Bronchial epithelial cell (primary cell): ENCODE data around the gene SHROOM3. TPM values are rescaled to one million over a fixed set of nuclear protein-coding genes. Genes with fewer than 3 reads are reported as not detected.
"Not testable (repeated sequence)": the region's sequence is repeated elsewhere in the genome, so short reads cannot be mapped to it uniquely, and the experiment has no call there.

ENCODE experiments used
- DNase-seq: peaks from one replicate; pipeline ENCODE4 v3.0.0-alpha.2; 2010; ENCODE audit warnings: low read depth
- FAIRE-seq: peaks from 2 replicates; lab custom pipeline; 2011; peaks lifted over from hg19 to GRCh38; lab: Jason Lieb, UNC
- H3K27me3 ChIP-seq: 2 replicates; pipeline ENCODE4 v1.5.1; 2011; ENCODE audit warnings: low read length; ENCODE audit not compliant: control insufficient read depth, insufficient read depth
- H3K36me3 ChIP-seq: 2 replicates; pipeline ENCODE4 v1.5.1; 2011; ENCODE audit warnings: low read length; ENCODE audit not compliant: control insufficient read depth, insufficient read depth
- H3K4me3 ChIP-seq: 2 replicates; pipeline ENCODE4 v1.5.1; 2011; ENCODE audit warnings: mild to moderate bottlenecking, low read depth, low read length, control low read depth
- total RNA-seq: library from RNA; depleted of rRNA; stranded (reverse); fragments of >200 nt; gene quantifications from 2 replicates; pipeline ENCODE4 v1.2.1, GENCODE V29; 2014
- TF ChIP-seq, protein P1 (sequence below): IDR thresholded peaks from 2 replicates; pipeline ENCODE4 v1.5.1; 2011; ENCODE audit warnings: mild to moderate bottlenecking, moderate library complexity, low read length, control low read depth, inconsistent platforms; ENCODE audit not compliant: insufficient read depth, severe bottlenecking

The SHROOM3 gene
- total RNA-seq, 1 donor from 2014 or later = 6.3 TPM

DNA sequence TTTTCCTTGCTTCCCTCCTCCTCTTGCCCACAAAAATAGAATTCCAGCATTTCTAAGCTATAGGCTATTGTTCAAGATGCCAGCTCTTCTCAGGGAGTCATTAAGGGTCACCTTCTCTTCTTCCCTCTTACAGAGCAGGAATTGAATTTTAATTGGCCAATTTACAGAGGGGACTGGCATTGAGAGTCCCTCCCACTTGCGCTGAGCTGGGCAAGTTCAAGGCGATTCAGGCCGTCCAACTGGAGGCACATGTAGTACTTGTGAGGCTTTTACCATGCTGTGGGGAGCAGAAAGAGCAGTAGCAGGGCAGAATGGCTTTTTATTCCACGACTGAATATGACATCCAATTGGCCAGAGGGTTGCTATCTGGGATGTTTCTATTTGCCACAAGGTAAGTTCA lies 281.0 kb downstream of the SHROOM3 start:
- FAIRE-seq (no peak), DNase-seq (no peak)
- TF ChIP-seq, protein P1, sequence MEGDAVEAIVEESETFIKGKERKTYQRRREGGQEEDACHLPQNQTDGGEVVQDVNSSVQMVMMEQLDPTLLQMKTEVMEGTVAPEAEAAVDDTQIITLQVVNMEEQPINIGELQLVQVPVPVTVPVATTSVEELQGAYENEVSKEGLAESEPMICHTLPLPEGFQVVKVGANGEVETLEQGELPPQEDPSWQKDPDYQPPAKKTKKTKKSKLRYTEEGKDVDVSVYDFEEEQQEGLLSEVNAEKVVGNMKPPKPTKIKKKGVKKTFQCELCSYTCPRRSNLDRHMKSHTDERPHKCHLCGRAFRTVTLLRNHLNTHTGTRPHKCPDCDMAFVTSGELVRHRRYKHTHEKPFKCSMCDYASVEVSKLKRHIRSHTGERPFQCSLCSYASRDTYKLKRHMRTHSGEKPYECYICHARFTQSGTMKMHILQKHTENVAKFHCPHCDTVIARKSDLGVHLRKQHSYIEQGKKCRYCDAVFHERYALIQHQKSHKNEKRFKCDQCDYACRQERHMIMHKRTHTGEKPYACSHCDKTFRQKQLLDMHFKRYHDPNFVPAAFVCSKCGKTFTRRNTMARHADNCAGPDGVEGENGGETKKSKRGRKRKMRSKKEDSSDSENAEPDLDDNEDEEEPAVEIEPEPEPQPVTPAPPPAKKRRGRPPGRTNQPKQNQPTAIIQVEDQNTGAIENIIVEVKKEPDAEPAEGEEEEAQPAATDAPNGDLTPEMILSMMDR = no peak
- no peak overlapping the region for H3K4me3 ChIP-seq
- H3K36me3 ChIP-seq = no peaks in the 10 kb centered on the region
- no peaks in the 10 kb centered on the region for H3K27me3 ChIP-seq

DNA sequence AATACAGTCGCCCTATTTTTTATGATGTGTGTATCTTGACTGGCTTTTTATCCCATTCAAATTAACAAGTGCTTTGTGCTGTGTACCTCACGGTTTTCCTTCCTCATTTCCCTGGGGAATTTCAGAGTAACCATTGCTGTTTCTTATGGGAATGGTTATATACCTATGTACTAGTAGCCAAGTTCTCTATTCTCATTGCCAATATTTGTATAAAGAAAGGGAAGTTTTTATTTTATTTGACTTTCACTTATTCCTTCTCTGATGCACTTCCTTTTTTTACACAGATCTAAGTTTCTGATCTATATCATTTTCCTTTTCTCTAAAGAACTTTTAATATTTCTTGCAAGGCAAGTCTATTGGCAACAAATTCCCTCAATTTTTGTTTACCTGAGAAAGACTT lies 281.6 kb downstream of the SHROOM3 start:
- TF ChIP-seq, protein P1 = no peak
- Histone ChIP-seq H3K27me3 (no peaks in the 10 kb centered on the region), H3K4me3 (no peak overlapping the region), H3K36me3 (no peaks in the 10 kb centered on the region)
- FAIRE-seq (no peak), DNase-seq (no peak)

DNA sequence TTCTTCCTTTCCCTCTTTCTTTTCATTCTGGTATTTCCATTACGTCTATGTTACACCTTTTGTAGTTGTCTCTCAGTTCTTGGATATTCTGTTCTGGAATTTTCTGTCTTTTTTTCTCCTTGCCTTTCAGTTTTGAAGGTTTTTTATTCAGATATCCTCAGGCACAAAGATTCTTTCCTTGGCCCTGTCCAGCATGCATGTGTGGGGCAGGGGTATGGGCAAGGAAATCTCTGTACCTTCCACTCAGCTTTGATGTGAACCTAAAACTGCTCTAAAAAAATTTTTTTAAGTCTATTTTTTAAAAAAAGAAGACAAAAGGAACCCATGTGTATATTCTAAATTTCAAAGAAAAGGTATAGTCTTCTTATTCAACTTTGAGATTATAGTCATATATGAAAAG lies 282.4 kb downstream of the SHROOM3 start:
- FAIRE-seq (no peak), DNase-seq (no peak)
- TF ChIP-seq, protein P1 = no peak
- no peaks in the 10 kb centered on the region for H3K27me3 ChIP-seq
- no peak overlapping the region for H3K4me3 ChIP-seq
- no peaks in the 10 kb centered on the region for H3K36me3 ChIP-seq

DNA sequence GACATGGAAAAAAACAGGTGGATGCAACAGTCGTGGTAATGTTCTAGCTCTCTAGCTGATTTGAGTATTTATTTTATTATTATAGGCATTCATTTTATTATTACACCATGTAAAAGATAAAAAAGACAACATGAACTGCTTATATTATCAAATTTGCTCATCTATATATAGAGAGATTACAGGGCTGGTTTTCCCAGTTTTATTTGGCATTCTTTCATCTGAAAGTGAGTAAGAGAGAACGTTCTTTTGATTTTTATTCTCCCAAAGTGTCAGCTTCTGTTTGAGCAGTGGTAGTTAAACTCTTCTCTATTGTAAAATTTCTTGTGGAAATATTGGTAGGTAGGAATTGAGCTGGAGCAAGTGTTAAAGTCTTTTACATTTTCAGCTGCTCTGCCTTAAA lies 283.0 kb downstream of the SHROOM3 start:
- H3K27me3 ChIP-seq = no peaks in the 10 kb centered on the region
- H3K36me3 ChIP-seq = no peaks in the 10 kb centered on the region
- no peak for FAIRE-seq
- TF ChIP-seq, protein P1 = no peak
- no peak for DNase-seq
- H3K4me3 ChIP-seq = no peak overlapping the region

DNA sequence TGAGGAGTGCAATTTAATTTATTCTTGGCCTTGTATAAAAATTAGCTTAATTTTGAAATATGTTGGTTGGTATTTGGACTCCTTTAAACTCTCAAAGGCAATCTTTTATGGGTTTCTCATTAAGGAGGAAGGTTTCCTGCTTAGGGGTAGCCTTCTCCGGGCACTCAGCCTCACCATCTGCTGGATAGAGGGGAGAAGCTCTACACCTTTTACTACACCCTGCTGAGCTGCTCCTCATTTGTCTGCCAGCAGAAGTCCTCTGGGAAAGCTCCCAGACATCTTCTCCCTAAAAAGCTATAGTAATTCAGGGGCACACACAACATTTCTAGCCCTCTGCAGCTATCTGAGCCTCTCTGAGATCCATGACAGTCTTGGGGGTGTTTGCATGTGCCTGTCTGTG lies 283.8 kb downstream of the SHROOM3 start:
- DNase-seq (no peak), FAIRE-seq (no peak)
- TF ChIP-seq, protein P1 = no peak
- no peaks in the 10 kb centered on the region for H3K27me3 ChIP-seq
- H3K36me3 ChIP-seq = no peaks in the 10 kb centered on the region
- H3K4me3 ChIP-seq = no peak overlapping the region

DNA sequence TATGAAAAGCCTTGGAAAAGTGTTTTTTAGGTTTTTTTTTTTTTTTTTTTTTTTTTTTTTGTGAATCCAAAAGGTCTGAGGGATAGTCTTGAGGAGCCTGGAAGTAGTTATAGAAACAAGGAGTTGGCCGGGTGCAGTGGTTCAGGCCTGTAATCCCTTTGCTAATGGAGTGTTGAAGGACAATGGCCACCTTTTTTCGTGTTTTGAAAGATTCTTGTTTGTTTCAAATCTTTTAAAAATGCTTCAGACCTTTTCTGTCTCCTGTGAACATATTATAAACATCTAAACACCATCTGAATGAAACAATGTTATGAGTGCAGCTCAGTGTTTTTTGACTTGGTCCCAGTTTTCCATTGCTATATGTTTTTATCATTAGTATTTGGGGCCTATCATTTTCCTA lies 285.1 kb downstream of the SHROOM3 start:
- H3K36me3 ChIP-seq = no peaks in the 10 kb centered on the region
- DNase-seq (no peak), FAIRE-seq (no peak)
- H3K4me3 ChIP-seq = no peak overlapping the region
- TF ChIP-seq, protein P1 = no peak
- H3K27me3 ChIP-seq = no peaks in the 10 kb centered on the region

DNA sequence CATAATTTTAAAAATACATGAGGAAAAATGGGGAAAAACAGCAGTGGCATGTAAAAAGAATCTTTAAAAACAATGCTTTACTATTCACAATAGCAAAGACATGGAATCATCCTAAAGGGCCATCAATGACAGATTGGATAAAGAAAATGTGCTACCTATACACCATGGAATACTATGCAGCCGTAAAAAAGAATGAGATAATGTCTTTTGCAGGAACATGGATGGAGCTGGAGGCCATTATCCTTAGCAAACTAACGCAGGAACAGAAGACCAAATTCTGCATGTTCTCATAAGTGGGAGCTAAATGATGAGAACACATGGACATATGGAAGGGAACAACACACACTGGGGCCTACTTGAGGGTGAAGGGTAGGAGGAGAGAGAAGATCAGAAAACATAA lies 287.1 kb downstream of the SHROOM3 start:
- not testable (repeated sequence) for H3K27me3 ChIP-seq, DNase-seq, FAIRE-seq, H3K4me3 ChIP-seq, H3K36me3 ChIP-seq
